SK-N-MC (cell line): ENCODE measurements around the gene PLA2G4D.

ENCODE experiments used
- EZH2 ChIP-seq: fragments of 200-600 bp; sonication (generic); IDR thresholded peaks from one replicate; pipeline ENCODE4 v1.6.1; 2017; ENCODE audit warnings: antibody characterized with exemption
- POLR2AphosphoS5 ChIP-seq: IDR thresholded peaks from 2 replicates; pipeline ENCODE4 v1.6.1; 2012; ENCODE audit warnings: mild to moderate bottlenecking, low read depth, low read length, borderline replicate concordance

DNA sequence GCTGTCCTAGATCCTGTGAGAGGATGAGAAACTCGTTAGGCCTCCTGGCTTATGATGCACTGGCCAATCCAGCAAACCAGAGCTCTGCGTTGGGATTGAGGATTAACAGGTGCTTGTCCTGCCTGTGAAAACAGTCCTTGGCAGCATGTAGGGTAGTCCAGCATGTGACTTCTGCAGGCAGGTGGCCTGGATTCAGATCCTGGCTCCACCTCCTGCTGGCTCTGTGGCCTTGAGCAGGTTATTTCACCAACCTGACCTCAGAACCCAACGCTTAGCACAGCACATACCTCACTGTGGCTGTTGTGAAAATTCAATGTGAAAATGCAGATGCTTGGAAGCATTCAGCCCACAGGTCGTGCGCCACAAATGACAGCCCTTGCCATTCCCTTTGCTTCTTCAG, 33.6 kb downstream of the PLA2G4D start:
- no peak for TF ChIP-seq EZH2
- no peak for TF ChIP-seq POLR2AphosphoS5
